GM12872 (cell line): Measurements from ENCODE around the gene COX4I2.

ENCODE experiments used
- TF ChIP-seq, protein P1 (sequence below): IDR thresholded peaks from 3 replicates; pipeline ENCODE4 v1.5.1; 2011; ENCODE audit warnings: low read depth, mild to moderate bottlenecking, low read length, moderate library complexity; ENCODE audit not compliant: insufficient read depth

COX4I2 gene

DNA sequence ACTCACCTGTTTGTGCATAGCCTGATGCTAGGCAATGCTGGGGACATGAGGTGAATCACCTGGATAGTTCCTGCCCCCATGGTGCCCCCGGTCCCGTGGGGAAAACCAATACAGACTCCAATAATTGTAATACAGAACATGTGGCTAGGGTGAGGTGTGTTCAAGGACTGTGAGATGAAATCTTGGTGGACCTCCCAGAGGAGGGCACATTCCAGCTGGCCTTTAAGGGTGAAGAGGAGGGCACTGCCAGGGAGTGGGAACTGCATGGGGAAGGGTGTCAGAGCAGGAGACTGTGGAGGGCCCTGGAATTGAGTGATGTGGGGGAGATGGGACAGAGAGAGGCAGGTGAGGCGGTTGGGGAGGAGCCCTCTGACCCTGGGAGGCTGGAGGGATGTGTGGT lies 2.5 kb downstream of the COX4I2 start:
- TF ChIP-seq, protein P1, sequence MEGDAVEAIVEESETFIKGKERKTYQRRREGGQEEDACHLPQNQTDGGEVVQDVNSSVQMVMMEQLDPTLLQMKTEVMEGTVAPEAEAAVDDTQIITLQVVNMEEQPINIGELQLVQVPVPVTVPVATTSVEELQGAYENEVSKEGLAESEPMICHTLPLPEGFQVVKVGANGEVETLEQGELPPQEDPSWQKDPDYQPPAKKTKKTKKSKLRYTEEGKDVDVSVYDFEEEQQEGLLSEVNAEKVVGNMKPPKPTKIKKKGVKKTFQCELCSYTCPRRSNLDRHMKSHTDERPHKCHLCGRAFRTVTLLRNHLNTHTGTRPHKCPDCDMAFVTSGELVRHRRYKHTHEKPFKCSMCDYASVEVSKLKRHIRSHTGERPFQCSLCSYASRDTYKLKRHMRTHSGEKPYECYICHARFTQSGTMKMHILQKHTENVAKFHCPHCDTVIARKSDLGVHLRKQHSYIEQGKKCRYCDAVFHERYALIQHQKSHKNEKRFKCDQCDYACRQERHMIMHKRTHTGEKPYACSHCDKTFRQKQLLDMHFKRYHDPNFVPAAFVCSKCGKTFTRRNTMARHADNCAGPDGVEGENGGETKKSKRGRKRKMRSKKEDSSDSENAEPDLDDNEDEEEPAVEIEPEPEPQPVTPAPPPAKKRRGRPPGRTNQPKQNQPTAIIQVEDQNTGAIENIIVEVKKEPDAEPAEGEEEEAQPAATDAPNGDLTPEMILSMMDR: no peak

DNA sequence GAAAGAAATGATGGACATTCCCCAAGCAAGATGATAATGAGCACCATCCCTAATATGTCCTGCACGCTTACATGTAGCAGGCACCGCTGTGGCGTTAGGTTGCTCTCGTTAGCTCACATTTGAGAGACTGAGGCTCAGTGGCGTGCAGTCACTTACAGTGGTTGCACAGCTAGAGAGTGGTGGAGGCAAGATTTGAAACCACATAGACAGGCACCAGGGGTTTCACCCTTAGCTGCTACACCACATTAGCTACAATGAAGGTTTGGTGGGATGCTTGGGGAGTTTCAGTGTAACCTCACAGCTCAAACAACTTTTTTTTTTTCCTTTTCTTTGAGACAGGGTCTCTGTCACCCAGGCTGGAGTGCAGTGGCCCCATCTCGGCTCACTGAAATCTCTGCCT lies 3.7 kb downstream of the COX4I2 start:
- TF ChIP-seq, protein P1: no peak

DNA sequence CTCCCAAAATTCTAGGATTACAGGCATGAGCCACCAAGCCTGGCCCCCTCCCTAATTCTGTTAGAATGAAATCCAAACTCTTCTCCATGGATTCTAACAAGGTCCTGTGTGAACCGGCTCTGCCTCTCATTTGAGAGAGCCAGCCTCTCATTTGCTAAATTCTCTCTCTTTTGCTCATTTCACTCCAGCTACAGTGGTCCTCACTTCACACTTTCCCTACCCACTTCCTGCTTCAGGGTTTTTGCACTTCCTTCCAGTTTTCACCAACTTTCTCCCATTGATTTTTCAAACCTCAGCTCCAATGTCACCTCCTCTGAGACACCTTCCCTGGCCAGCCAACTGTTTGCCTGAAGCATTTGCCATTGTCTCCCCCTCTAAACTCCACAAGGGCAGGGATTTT lies 5.1 kb downstream of the COX4I2 start:
- TF ChIP-seq, protein P1: no peak

DNA sequence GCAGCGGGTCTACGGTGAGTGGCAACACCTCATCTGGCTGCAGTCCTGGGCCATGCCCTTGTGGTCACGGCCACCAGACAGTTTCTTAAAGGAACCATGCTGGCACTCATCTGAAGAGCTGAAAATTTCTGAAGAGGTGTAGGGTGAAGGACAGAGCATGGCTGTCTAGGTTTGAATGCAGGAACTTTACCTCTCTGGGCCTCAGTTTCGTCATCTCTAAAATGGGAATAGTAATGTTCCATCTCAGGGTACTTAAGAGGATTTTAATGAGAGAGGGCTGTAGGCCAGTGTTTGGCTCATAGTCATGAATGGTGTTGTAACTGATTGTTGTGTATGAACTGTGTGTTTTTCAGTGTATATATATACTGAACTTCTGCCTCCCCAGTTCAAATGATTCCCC lies 5.8 kb downstream of the COX4I2 start:
- TF ChIP-seq, protein P1: no peak

DNA sequence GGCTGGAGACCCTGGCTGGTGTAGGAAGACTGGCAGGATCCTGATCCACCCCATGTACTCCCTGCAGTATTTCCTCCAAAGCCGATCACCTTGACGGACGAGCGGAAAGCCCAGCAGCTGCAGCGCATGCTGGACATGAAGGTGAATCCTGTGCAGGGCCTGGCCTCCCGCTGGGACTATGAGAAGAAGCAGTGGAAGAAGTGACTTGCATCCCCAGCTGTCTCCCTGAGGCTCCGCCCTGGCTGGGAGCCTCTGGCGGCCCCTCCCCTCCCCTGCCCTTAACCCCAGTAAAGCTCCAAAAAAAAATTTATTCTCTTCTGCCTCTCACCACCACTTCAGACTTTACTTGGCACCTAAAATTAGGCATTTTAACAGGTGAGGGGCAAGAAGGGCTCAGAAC lies 7.0 kb downstream of the COX4I2 start:
- TF ChIP-seq, protein P1: no peak

DNA sequence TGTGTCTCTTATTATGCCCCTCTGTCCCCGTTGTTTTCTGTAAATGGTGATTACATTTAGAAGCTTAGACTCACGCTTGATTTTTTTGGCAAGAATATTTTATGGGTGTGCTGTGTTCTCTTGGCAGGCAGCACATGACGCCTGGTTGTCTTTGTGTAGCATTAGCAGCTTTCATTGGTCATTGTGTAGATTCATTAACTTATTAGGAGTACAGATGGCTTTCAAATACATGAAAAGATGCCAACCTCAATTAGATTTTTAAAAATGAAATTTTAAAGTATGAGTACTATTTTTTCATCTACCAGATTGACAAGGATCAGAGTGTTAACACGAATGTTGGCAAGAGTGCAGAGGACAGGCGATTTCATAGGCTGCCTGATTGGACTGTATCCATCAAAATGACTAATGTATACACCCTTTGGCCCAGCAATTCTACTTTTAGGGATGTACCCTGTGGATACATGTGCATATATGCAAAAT lies 15.2 kb downstream of the COX4I2 start:
- TF ChIP-seq, protein P1: no peak

DNA sequence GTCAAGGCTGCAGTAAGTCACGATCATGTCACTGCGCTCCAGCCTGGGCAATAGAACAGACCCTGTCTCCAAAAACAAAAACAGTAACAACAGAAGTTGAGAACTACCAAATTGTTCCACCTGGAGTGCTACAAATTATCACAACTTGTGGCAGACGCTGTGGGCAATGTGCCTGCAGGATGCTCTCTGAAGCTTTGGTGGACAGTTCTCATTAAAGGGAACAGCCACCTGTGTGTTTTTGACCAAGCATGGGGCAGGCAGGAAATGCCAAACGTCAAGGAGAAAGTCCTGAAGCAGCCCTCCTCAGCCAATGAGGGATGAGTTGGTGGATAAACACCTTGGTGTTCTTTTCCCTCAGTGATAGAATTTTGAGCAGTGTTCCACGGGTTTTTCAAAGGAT lies 15.8 kb downstream of the COX4I2 start:
- TF ChIP-seq, protein P1: no peak

DNA sequence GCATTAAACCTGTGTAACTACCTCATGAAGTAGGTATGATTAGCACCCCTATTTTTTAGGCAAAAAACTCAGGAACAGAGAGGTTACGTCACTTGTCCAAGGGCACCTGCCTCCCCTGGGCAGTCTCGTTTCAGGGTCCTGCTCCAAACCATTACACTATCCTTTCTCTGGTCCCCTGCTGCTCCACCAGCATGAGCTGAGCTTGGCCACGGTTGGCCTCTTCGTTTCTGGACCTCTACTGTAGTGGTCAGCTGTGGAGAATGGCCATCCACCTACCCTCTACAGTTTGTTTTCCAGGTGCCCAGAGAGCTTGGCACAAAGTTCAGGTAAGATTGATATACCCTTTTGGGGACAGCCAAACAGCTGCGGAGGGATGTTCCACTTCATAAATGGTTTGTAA lies 16.8 kb downstream of the COX4I2 start:
- TF ChIP-seq, protein P1: no peak
